ENCODE results near the gene NCAPH2.

Gene NCAPH2

GRCh38 chr22:50481440-50482106 is 26.5 kb upstream of the NCAPH2 start, which contains the start of gene ADM2:
TSS of gene ADM2 (plus strand) at chr22:50481543. CDS start at chr22:50481848, 305 bp downstream.
- TF ChIP-seq POU6F1 (CRISPR knock-in tag; IDR thresholded peaks at IDR 0.05; ENCODE audit: borderline replicate concordance, low read depth) (no peak), SNAI2 (CRISPR knock-in tag; IDR thresholded peaks at IDR 0.05) (no peak), GLIS3 (CRISPR knock-in tag; IDR thresholded peaks at IDR 0.05) (no peak), PPARA (CRISPR knock-in tag; IDR thresholded peaks at IDR 0.05; ENCODE audit: borderline replicate concordance) (no peak), BACH2 (CRISPR knock-in tag; IDR thresholded peaks at IDR 0.05; ENCODE audit: borderline replicate concordance) (no peak), ISL1 (CRISPR knock-in tag; IDR thresholded peaks at IDR 0.05) (no peak), RARB (CRISPR knock-in tag; IDR thresholded peaks at IDR 0.05) (no peak), CSRNP3 (CRISPR knock-in tag; IDR thresholded peaks at IDR 0.05) (no peak), CREB5 (CRISPR knock-in tag; IDR thresholded peaks at IDR 0.05; ENCODE audit: low read depth) (no peak), ZNF565 (CRISPR knock-in tag; conservative IDR thresholded peaks at IDR 0.05; ENCODE audit: low read depth) (no peak), ZFP3 (CRISPR knock-in tag; IDR thresholded peaks at IDR 0.05) (no peak), ZNF70 (CRISPR knock-in tag; IDR thresholded peaks at IDR 0.05) (no peak), TCF4 (CRISPR knock-in tag; IDR thresholded peaks at IDR 0.05; ENCODE audit: borderline replicate concordance) (no peak), TOX (CRISPR knock-in tag; IDR thresholded peaks at IDR 0.05; ENCODE audit: borderline replicate concordance) (no peak), ZC3H10 (CRISPR knock-in tag; IDR thresholded peaks at IDR 0.05) (no peak), TSHZ2 (CRISPR knock-in tag; IDR thresholded peaks at IDR 0.05) (no peak), ARNTL (CRISPR knock-in tag; IDR thresholded peaks at IDR 0.05; ENCODE audit: borderline replicate concordance, low read depth) (no peak), PATZ1 (CRISPR knock-in tag; IDR thresholded peaks at IDR 0.05; ENCODE audit: borderline replicate concordance) (no peak), CSDC2 (CRISPR knock-in tag; IDR thresholded peaks at IDR 0.05) (no peak)

GRCh38 chr22:50482107-50483074 is 25.6 kb upstream of the NCAPH2 start:
- TF ChIP-seq ESRRG (CRISPR knock-in tag; IDR thresholded peaks at IDR 0.05): no peak
- no peak for TF ChIP-seq POU6F1 (CRISPR knock-in tag; IDR thresholded peaks at IDR 0.05; ENCODE audit: borderline replicate concordance, low read depth)
- TF ChIP-seq ZNF565 (CRISPR knock-in tag; conservative IDR thresholded peaks at IDR 0.05; ENCODE audit: low read depth): no peak
- no peak for TF ChIP-seq CSRNP3 (CRISPR knock-in tag; IDR thresholded peaks at IDR 0.05)
- TF ChIP-seq ARNTL (CRISPR knock-in tag; IDR thresholded peaks at IDR 0.05; ENCODE audit: borderline replicate concordance, low read depth): no peak
- TF ChIP-seq TOX (CRISPR knock-in tag; IDR thresholded peaks at IDR 0.05; ENCODE audit: borderline replicate concordance): no peak
- TF ChIP-seq CSDC2 (CRISPR knock-in tag; IDR thresholded peaks at IDR 0.05): no peak
- TF ChIP-seq TCF4 (CRISPR knock-in tag; IDR thresholded peaks at IDR 0.05; ENCODE audit: borderline replicate concordance): no peak
- TF ChIP-seq PPARA (CRISPR knock-in tag; IDR thresholded peaks at IDR 0.05; ENCODE audit: borderline replicate concordance): no peak
- TF ChIP-seq ZNF70 (CRISPR knock-in tag; IDR thresholded peaks at IDR 0.05): no peak
- TF ChIP-seq ZNF8 (CRISPR knock-in tag; IDR thresholded peaks at IDR 0.05): no peak
- no peak for TF ChIP-seq GLIS3 (CRISPR knock-in tag; IDR thresholded peaks at IDR 0.05)
- TF ChIP-seq RARB (CRISPR knock-in tag; IDR thresholded peaks at IDR 0.05): no peak
- ATAC-seq: no peak

More at GRCh38 chr22:50481440-50482106, 26.5 kb upstream of the NCAPH2 start, which contains the start of gene ADM2:
- ATAC-seq: peak; percentile 44

Data from SK-N-SH treated with all-trans-retinoic acid at 6 μM for 48 hours (cell line).